K562 (cell line): ENCODE measurements around the gene CCL22.

ENCODE experiments used
- FOXA1 ChIP-seq: fragments of 450-650 bp; IDR thresholded peaks from 2 replicates; pipeline ENCODE4 v1.6.1; 2016; ENCODE audit warnings: mild to moderate bottlenecking, borderline replicate concordance
- FOXJ3 ChIP-seq: sonication (generic); formaldehyde crosslinking; IDR thresholded peaks from 2 replicates; pipeline ENCODE4 v1.4.0; 2020; ENCODE audit warnings: mild to moderate bottlenecking, missing genetic modification reagents
- HMG20B ChIP-seq: fragments of 250-450 bp; sonication (Bioruptor Pico); IDR thresholded peaks from 2 replicates; pipeline ENCODE4 v1.5.0; 2021; ENCODE audit warnings: mild to moderate bottlenecking
- JUNB ChIP-seq: fragments of 450-650 bp; formaldehyde crosslinking; conservative IDR thresholded peaks from 2 replicates; pipeline ENCODE4 v1.4.0; 2020; ENCODE audit warnings: mild to moderate bottlenecking
- MTA3 ChIP-seq: fragments of 450-650 bp; formaldehyde crosslinking; IDR thresholded peaks from 2 replicates; pipeline ENCODE4 v1.6.1; 2017; ENCODE audit warnings: mild to moderate bottlenecking, borderline replicate concordance
- NELFE ChIP-seq: IDR thresholded peaks from 2 replicates; pipeline ENCODE4 v1.6.1; 2011; ENCODE audit warnings: mild to moderate bottlenecking; ENCODE audit not compliant: insufficient read depth, insufficient read length
- SMC3 ChIP-seq: conservative IDR thresholded peaks from 2 replicates; pipeline ENCODE4 v1.6.1; 2011; ENCODE audit warnings: low read depth, low read length, improper control_type of control experiment; ENCODE audit not compliant: insufficient read depth
- ZBTB11 ChIP-seq, 3 experiments: fragments of 200-800 bp in 1 of 3; fragments of 250-450 bp in 1 of 3; fragments of 450-650 bp in 1 of 3; sonication (Bioruptor Pico) in 1 of 3; sonication (Bioruptor generic) in 1 of 3; formaldehyde crosslinking in 1 of 3; IDR thresholded peaks; 2 replicates each; pipeline versions ENCODE4 v1.6.1 to v1.8.0; 2016 to 2022; ENCODE audit warnings: mild to moderate bottlenecking in 2 of 3, missing genetic modification characterization in 2 of 3, missing compliant biosample characterization in 1 of 3, moderate library complexity in 1 of 3
- ZNF311 ChIP-seq: fragments of 250-450 bp; sonication (Bioruptor Pico); IDR thresholded peaks from 2 replicates; pipeline ENCODE4 v1.4.0; 2020; ENCODE audit warnings: mild to moderate bottlenecking, moderate library complexity
- TF ChIP-seq, protein P1 (sequence below), 3 experiments: IDR thresholded peaks in 2 of 3; conservative IDR thresholded peaks in 1 of 3; 2 replicates each; pipeline ENCODE4 v1.5.1; 2011 to 2012; ENCODE audit warnings: low read length in 3 of 3, mild to moderate bottlenecking in 3 of 3, control low read depth in 2 of 3, improper control_type of control experiment in 1 of 3, inconsistent platforms in 1 of 3, low read depth in 1 of 3, mixed read lengths in 1 of 3, moderate library complexity in 1 of 3; ENCODE audit not compliant: insufficient read depth in 2 of 3
- TF ChIP-seq, protein P2 (sequence below): fragments of 450-650 bp; IDR thresholded peaks from 2 replicates; pipeline ENCODE4 v1.6.1; 2016
- TF ChIP-seq, protein P3 (sequence below): sonication (generic); formaldehyde crosslinking; IDR thresholded peaks from 2 replicates; pipeline ENCODE4 v1.9.0; 2022; ENCODE audit warnings: mild to moderate bottlenecking, missing genetic modification reagents
- TF ChIP-seq, protein P4 (sequence below): fragments of 450-650 bp; IDR thresholded peaks from 2 replicates; pipeline ENCODE4 v1.6.1; 2017; ENCODE audit warnings: mild to moderate bottlenecking, moderate library complexity

DNA sequence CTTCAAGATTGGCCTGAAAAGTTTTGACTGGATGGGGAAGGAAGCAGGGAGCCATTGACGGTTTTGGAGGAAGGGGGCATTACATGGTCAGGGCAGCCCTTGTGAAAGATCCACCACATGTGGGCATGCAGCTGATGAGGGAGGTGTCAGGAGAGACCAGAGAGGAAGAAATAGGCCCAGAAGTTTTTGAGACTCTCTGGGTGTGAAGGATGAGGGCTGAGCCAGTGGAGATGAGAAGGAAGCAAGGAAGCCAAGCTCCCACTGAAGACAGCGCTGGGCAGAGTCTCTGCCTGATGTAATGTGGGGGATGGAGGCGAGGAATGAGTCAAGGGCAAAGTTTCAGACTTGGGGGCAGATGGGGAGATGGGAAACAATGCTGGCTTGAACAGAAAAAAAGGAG is 46.5 kb downstream of the CCL22 start:
- TF ChIP-seq, protein P1, sequence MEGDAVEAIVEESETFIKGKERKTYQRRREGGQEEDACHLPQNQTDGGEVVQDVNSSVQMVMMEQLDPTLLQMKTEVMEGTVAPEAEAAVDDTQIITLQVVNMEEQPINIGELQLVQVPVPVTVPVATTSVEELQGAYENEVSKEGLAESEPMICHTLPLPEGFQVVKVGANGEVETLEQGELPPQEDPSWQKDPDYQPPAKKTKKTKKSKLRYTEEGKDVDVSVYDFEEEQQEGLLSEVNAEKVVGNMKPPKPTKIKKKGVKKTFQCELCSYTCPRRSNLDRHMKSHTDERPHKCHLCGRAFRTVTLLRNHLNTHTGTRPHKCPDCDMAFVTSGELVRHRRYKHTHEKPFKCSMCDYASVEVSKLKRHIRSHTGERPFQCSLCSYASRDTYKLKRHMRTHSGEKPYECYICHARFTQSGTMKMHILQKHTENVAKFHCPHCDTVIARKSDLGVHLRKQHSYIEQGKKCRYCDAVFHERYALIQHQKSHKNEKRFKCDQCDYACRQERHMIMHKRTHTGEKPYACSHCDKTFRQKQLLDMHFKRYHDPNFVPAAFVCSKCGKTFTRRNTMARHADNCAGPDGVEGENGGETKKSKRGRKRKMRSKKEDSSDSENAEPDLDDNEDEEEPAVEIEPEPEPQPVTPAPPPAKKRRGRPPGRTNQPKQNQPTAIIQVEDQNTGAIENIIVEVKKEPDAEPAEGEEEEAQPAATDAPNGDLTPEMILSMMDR (IDR thresholded peaks at IDR 0.05 in 2 of 3, conservative IDR thresholded peaks at IDR 0.05 in 1 of 3; ENCODE audit: insufficient read depth in 2 of 3, low read depth in 1 of 3, low read length in 3 of 3), result no peak
- TF ChIP-seq ZBTB11 (CRISPR knock-in tag; IDR thresholded peaks at IDR 0.05), result no peak
- no peak for TF ChIP-seq FOXJ3 (CRISPR knock-in tag)
- TF ChIP-seq ZNF311 (CRISPR knock-in tag), result no peak
- no peak for TF ChIP-seq MTA3
- TF ChIP-seq, protein P2, sequence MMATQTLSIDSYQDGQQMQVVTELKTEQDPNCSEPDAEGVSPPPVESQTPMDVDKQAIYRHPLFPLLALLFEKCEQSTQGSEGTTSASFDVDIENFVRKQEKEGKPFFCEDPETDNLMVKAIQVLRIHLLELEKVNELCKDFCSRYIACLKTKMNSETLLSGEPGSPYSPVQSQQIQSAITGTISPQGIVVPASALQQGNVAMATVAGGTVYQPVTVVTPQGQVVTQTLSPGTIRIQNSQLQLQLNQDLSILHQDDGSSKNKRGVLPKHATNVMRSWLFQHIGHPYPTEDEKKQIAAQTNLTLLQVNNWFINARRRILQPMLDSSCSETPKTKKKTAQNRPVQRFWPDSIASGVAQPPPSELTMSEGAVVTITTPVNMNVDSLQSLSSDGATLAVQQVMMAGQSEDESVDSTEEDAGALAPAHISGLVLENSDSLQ, result no peak
- no peak for TF ChIP-seq JUNB (CRISPR knock-in tag)
- TF ChIP-seq, protein P3, sequence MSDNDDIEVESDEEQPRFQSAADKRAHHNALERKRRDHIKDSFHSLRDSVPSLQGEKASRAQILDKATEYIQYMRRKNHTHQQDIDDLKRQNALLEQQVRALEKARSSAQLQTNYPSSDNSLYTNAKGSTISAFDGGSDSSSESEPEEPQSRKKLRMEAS (CRISPR knock-in tag), result no peak
- TF ChIP-seq, protein P4, sequence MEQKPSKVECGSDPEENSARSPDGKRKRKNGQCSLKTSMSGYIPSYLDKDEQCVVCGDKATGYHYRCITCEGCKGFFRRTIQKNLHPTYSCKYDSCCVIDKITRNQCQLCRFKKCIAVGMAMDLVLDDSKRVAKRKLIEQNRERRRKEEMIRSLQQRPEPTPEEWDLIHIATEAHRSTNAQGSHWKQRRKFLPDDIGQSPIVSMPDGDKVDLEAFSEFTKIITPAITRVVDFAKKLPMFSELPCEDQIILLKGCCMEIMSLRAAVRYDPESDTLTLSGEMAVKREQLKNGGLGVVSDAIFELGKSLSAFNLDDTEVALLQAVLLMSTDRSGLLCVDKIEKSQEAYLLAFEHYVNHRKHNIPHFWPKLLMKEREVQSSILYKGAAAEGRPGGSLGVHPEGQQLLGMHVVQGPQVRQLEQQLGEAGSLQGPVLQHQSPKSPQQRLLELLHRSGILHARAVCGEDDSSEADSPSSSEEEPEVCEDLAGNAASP, result no peak
- TF ChIP-seq FOXA1, result no peak
- TF ChIP-seq HMG20B (CRISPR knock-in tag), result no peak
- TF ChIP-seq NELFE, result no peak
- TF ChIP-seq SMC3, result no peak
